Measurements from ENCODE around the gene HNRNPU.

Gene HNRNPU

DNA sequence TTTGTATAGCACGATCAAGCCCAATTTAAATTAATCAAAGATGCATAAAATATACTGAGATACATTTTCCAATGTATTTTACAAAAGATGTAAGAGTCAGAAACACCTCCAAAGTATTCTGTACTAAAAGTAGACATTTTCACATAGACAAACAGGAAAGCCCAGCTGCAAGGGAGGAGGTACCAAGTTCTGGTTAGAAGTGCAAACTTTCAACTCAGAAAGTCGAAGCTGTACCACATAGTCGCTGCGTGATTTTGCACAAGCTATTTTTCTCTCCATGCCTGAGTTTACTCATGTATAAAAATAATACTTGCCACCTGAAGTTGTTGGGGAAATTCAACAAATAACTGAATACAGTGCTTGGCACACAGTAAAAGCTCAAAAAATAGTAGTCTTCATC, 5.6 kb upstream of the HNRNPU start:
- DNase-seq, result no peak
- Mint-ChIP-seq H3K36me3 (ENCODE audit: insufficient read depth) (peaks cover 6% of the 10 kb centered on the region), H3K4me3 (no peak overlapping the region), H3K4me1 (ENCODE audit: low read depth in 2 of 2) (peaks cover 2 to 4% of the 10 kb centered on the region in 2 donors), H3K27me3 (no peaks in the 10 kb centered on the region), H3K27ac (no peak overlapping the region), H3K9me3 (no peaks in the 10 kb centered on the region)
- no peak for ATAC-seq (replicated peaks)

- Mint-ChIP-seq H3K4me3 (no peak overlapping the region), H3K27me3 (no peaks in the 10 kb centered on the region), H3K9me3 (no peaks in the 10 kb centered on the region), H3K36me3 (ENCODE audit: insufficient read depth) (peaks cover 12% of the 10 kb centered on the region), H3K27ac (no peak overlapping the region), H3K4me1 (ENCODE audit: low read depth in 2 of 2) (peaks cover 6% of the 10 kb centered on the region in 2 donors)
- no peak for DNase-seq
- ATAC-seq (replicated peaks), result no peak
Observed at GRCh38 chr1:244869364-244869827, 5.1 kb upstream of the HNRNPU start.

GRCh38 chr1:244868484-244869363, 4.4 kb upstream of the HNRNPU start:
- H3K9me3 Mint-ChIP-seq, result no peaks in the 10 kb centered on the region
- ATAC-seq (replicated peaks), result no peak
- DNase-seq, result no peak
- H3K36me3 Mint-ChIP-seq (ENCODE audit: insufficient read depth), result peaks cover 18% of the 10 kb centered on the region
- no peak overlapping the region for H3K4me3 Mint-ChIP-seq
- H3K27ac Mint-ChIP-seq, result no peak overlapping the region
- peaks cover 6% of the 10 kb centered on the region in 2 donors for H3K4me1 Mint-ChIP-seq (ENCODE audit: low read depth in 2 of 2)
- H3K27me3 Mint-ChIP-seq, result no peaks in the 10 kb centered on the region

DNA sequence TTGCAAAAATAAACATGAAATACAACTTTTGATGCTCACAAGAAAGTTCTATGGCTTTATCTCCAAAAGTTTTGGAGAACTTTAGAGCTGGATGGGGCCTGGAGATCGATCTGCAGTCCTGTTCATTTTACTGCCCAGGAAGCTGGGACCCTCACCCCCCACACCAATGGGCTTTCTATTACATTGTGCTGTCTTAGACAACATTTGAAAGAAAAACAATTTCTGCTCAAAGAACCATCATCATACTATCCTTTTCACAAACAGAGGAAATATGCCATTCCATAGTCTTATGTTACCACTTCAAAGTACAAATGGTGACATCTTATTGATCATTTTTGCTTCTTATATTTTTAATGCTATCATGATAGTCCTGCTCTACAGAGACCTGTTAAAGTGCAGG, 2.0 kb upstream of the HNRNPU start:
- Mint-ChIP-seq H3K4me1 (ENCODE audit: low read depth in 2 of 2) (peaks cover 16 to 19% of the 10 kb centered on the region in 2 donors), H3K4me3 (no peak overlapping the region), H3K27ac (no peak overlapping the region), H3K9me3 (no peaks in the 10 kb centered on the region), H3K36me3 (ENCODE audit: insufficient read depth) (peaks cover 42% of the 10 kb centered on the region), H3K27me3 (no peaks in the 10 kb centered on the region)
- no peak for ATAC-seq (replicated peaks)
- no peak for DNase-seq

DNA sequence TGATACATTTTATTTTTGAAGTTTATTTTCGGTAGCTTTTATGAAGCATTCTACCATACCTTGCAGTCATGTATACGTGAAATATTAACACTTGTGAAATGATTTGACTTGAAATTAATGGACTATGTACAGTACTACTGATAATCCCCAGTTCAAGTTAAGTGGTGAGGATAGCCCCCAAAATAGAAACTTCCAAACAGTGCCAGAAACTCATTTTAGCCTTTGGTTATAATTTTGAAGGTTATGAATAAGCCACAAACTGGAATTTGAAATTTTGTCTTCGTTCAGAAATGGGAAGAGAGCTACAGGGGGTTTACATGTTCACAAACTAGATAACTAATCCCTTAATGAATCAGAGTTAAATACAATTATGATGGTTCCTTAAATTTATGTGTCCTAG, 1.5 kb upstream of the HNRNPU start:
- peak overlapping the region; percentile 98 to 100 for H3K27ac Mint-ChIP-seq
- DNase-seq, result no peak
- H3K4me3 Mint-ChIP-seq, result peak overlapping the region; percentile 90 to 97
- H3K27me3 Mint-ChIP-seq, result no peaks in the 10 kb centered on the region
- H3K9me3 Mint-ChIP-seq, result no peaks in the 10 kb centered on the region
- H3K36me3 Mint-ChIP-seq (ENCODE audit: insufficient read depth), result peaks cover 48% of the 10 kb centered on the region
- peaks cover 21 to 24% of the 10 kb centered on the region in 2 donors for H3K4me1 Mint-ChIP-seq (ENCODE audit: low read depth in 2 of 2)
- no peak for ATAC-seq (replicated peaks)

- Mint-ChIP-seq H3K4me1 (ENCODE audit: low read depth in 2 of 2) (peaks cover 23 to 32% of the 10 kb centered on the region in 2 donors), H3K36me3 (ENCODE audit: insufficient read depth) (peaks cover 56% of the 10 kb centered on the region), H3K27ac (peak overlapping the region; percentile 98 to 100), H3K27me3 (no peaks in the 10 kb centered on the region), H3K4me3 (peak overlapping the region; percentile 90 to 97), H3K9me3 (no peaks in the 10 kb centered on the region)
- ATAC-seq (replicated peaks), result no peak
- DNase-seq, result peak in 1 of 3 experiments; percentile 19
Observed at GRCh38 chr1:244865028-244865371, 657 bp upstream of the HNRNPU start.

GRCh38 chr1:244863491-244864252, 671 bp downstream of the HNRNPU start:
- peaks cover 27 to 43% of the 10 kb centered on the region in 2 donors for H3K4me1 Mint-ChIP-seq (ENCODE audit: low read depth in 2 of 2)

DNA sequence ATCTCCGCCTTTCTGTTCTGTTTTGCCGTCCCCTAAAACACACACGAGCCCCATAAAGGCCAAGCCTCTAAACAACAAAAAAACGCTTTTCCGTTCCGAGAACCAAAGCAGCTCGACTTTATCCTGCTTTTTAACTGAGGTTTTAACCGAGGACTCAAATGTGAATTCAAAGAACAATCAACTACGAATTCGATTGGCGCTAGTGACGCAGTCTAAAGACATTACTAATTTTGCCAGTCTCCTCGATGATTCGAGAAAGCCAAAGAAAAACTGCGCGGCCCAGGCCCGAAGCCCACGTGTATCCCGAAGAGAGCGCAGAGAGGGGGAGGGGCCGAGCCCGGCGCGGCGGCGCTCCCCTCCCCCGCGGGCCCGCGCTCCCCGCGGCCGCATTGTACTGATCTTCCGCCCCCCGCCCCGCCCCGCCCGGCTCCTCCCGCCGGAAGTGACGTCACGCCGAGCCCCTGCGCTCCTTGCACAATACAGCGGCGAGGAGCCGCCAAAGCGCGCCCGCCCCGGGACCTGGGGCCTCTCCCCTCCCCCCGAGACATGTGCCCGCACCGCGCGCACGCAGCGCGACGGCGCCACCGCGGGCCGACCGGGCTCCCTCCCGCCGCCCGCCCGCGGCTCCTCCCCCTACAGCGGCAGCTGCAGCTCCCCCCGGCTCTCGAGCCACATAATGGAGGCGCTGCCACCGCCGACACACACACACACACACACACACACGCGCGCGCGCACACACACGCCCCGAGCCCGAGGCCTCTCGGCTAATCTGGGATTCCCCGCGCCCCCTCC, 1.4 kb downstream of the HNRNPU start:
- Mint-ChIP-seq H3K27me3 (no peaks in the 10 kb centered on the region), H3K4me1 (ENCODE audit: low read depth in 2 of 2) (peaks cover 31 to 46% of the 10 kb centered on the region in 2 donors), H3K27ac (peak overlapping the region; percentile 98 to 100), H3K9me3 (no peaks in the 10 kb centered on the region), H3K36me3 (ENCODE audit: insufficient read depth) (peaks cover 77% of the 10 kb centered on the region), H3K4me3 (peak overlapping the region; percentile 90 to 97)
- ATAC-seq (replicated peaks) (peak; percentile 58), DNase-seq (peak; percentile 88 to 91 (median 89))

More at GRCh38 chr1:244863491-244864252, 671 bp downstream of the HNRNPU start:
- H3K36me3 Mint-ChIP-seq (ENCODE audit: insufficient read depth), result peaks cover 69% of the 10 kb centered on the region
- H3K9me3 Mint-ChIP-seq, result no peaks in the 10 kb centered on the region
- no peaks in the 10 kb centered on the region for H3K27me3 Mint-ChIP-seq
- DNase-seq, result no peak
- peak overlapping the region; percentile 90 to 97 for H3K4me3 Mint-ChIP-seq
- H3K27ac Mint-ChIP-seq, result peak overlapping the region; percentile 98 to 100
- ATAC-seq (replicated peaks), result no peak

GRCh38 chr1:244862354-244862698, 2.0 kb downstream of the HNRNPU start:
- DNase-seq, result peak in 2 of 3 experiments; percentile 31 to 53
- Mint-ChIP-seq H3K4me3 (peak overlapping the region; percentile 90 to 97), H3K36me3 (ENCODE audit: insufficient read depth) (peaks cover 82% of the 10 kb centered on the region), H3K9me3 (no peaks in the 10 kb centered on the region), H3K27me3 (no peaks in the 10 kb centered on the region), H3K4me1 (ENCODE audit: low read depth in 2 of 2) (peaks cover 35 to 49% of the 10 kb centered on the region in 2 donors), H3K27ac (peak overlapping the region; percentile 98 to 100)
- ATAC-seq (replicated peaks), result peak; percentile 8

DNA sequence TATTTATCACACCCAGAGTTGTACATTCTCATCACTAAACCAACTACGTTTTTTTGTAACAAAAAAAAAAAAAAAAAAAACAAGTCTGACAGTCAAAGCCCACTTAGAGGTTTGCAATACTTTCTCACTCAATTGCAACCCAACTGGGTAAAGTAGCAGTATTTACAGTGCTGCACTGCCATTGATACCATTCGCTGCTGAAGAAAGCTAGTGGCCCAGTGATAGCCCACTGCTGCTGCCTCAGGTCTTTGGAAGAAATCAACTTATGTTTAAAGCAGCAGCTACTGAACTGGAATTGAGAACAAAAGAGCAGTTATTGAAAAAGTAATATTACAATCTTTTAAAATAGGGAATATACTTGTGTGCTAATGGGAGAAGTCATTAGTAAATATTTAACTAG, 2.7 kb downstream of the HNRNPU start:
- Mint-ChIP-seq H3K4me1 (ENCODE audit: low read depth in 2 of 2) (peaks cover 37 to 54% of the 10 kb centered on the region in 2 donors), H3K4me3 (peak overlapping the region; percentile 90 to 97), H3K9me3 (no peaks in the 10 kb centered on the region), H3K27ac (peak overlapping the region; percentile 98 to 100), H3K36me3 (ENCODE audit: insufficient read depth) (peaks cover 89% of the 10 kb centered on the region), H3K27me3 (no peaks in the 10 kb centered on the region)
- no peak for DNase-seq
- no peak for ATAC-seq (replicated peaks)

- peaks cover 95% of the 10 kb centered on the region for H3K36me3 Mint-ChIP-seq (ENCODE audit: insufficient read depth)
- H3K9me3 Mint-ChIP-seq, result no peaks in the 10 kb centered on the region
- peaks cover 38 to 59% of the 10 kb centered on the region in 2 donors for H3K4me1 Mint-ChIP-seq (ENCODE audit: low read depth in 2 of 2)
Observed at GRCh38 chr1:244860914-244861610, 3.3 kb downstream of the HNRNPU start.

GRCh38 chr1:244860078-244860477, 4.3 kb downstream of the HNRNPU start:
- no peak for ATAC-seq (replicated peaks)
- peaks cover 44 to 67% of the 10 kb centered on the region in 2 donors for H3K4me1 Mint-ChIP-seq (ENCODE audit: low read depth in 2 of 2)

More at GRCh38 chr1:244860914-244861610, 3.3 kb downstream of the HNRNPU start:
- ATAC-seq (replicated peaks) (no peak), DNase-seq (no peak)
- H3K27ac Mint-ChIP-seq, result peak overlapping the region; percentile 98 to 100
- no peaks in the 10 kb centered on the region for H3K27me3 Mint-ChIP-seq
- H3K4me3 Mint-ChIP-seq, result peak overlapping the region; percentile 90 to 97

More at GRCh38 chr1:244860078-244860477, 4.3 kb downstream of the HNRNPU start:
- Mint-ChIP-seq H3K27me3 (no peaks in the 10 kb centered on the region), H3K27ac (peak overlapping the region; percentile 75 to 100), H3K4me3 (peak overlapping the region; percentile 90 to 97), H3K9me3 (no peaks in the 10 kb centered on the region), H3K36me3 (ENCODE audit: insufficient read depth) (peaks cover 100% of the 10 kb centered on the region)
- DNase-seq, result no peak

Measured in effector memory CD8-positive, alpha-beta T cell (primary cell).